NCI-H446 (cell line): Measurements from ENCODE around the gene GZF1.
"Not testable (repeated sequence)": the region's sequence is repeated elsewhere in the genome, so short reads cannot be mapped to it uniquely, and the experiment has no call there.

Experiments
- DNase-seq, 2 experiments: peaks; one replicate each; lab custom pipeline; 2025; lab: John Stamatoyannopoulos, UW

Gene GZF1

GRCh38 chr20:23346002-23346401 lies 16.0 kb upstream of the GZF1 start:
- no peak for DNase-seq

- no peak for DNase-seq
These were observed 14.2 kb upstream of the GZF1 start for GRCh38 chr20:23347791-23348190.

- DNase-seq, result not testable (repeated sequence)
These were observed 13.5 kb upstream of the GZF1 start for GRCh38 chr20:23348510-23348909.

DNA sequence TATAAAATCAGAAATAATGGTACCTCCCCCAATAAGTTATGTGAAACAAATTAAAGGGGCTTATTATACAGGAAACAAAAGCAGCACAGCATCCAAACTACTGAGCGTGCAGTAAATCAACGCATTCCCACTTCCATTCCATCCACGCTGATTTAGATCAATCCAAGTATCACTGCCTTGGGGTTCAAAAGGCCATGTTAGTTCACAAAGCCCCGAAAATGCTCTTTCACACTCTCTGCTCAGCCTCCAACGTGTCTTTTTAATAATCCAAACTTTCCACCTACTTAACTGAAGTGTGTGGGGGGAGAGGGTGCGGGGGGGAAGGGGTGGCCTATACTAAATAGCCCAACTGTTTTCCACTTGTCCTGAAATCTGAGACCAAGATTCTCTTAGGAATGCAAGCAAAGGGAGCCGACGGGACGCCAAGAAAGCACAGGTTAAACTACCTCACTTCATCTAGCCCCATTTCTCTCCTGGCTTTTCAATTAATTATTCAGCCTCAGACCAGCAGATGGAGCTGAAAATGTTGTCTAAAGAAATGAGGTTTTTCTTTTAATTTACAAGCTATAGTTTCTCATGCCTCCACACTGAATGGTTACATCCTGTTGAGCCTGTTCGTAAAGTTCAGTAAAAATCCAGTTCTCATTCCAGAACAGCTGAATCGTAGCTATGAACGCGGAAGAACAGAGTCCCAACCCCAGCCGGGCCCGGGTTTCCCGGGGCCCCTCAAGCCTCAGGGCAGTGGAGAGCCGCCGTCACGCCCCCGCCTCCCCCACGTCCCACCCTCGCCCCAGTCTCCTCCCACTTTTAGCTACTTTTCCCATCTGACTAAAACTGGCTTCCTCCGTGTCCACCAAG lies 12.4 kb upstream of the GZF1 start:
- peak in 1 of 2 experiments; percentile 73 for DNase-seq

- peak; percentile 94 to 99 for DNase-seq
These were observed 11.6 kb upstream of the GZF1 start, which contains the start of gene NXT1 for GRCh38 chr20:23350196-23350903. Gene NXT1 (plus strand): TSS chr20:23350791. CDS start chr20:23354042, 3,251 bp downstream.

- peak in 1 of 2 experiments; percentile 34 for DNase-seq
These were observed 10.8 kb upstream of the GZF1 start for GRCh38 chr20:23350904-23351838.

DNA sequence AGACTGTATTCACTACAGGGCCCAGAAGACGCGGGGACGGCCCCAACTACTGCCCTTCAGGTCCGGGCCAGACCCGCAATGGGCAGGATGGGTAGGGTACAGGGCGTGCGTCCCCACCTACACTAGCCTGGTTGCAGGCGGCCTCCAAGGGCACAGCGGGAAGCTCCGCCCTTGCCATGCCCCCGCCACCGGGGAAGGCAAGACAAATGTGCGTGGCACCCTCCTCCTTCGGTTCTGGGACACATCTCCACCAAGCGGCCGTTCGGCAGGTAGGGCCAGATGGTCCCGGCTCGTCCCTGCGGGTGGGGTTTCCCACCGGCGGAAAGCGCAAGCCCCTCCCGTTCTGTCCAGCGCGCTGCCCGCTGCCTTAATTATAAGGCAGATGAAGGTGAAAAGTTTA lies 5.8 kb upstream of the GZF1 start:
- no peak for DNase-seq

DNA sequence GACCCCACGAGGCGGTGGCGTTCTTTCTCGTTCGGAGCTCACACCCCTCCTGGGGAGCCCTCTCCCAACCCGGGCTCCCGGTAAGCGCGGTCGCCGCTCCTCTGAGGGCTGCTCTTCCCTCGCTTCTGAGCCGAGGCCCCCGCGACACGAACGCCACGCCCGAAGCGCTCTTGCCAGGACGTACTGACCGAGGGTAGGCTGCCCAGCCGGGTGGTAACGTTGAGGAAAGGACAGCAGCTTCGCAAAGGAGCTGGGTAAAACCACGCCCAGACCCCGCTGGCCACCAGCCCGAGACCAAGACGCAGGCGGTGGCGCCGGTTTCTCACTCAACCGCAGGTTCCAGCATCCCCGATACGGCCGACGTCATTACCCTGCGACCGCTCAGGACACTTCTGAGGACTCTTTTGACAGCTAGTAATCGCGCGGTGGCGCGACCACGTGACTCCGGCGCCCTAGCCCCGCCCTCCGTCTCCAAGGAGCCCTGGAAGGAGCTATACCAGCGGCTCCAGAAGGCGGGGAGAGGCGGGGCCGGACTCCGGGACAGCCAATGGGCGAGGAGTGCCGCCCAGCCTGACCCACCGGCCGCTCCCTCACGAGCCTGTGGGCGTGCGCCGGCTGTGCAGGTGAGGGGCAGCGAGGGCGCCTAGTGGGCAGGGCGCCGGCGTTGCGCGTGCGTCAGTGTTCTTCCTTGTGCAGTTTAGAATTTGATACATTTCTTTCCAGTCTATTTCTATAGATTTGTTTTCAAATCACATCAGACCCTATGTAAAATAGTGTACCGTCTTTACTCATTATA lies 4.0 kb upstream of the GZF1 start:
- peak; percentile 99 for DNase-seq

DNA sequence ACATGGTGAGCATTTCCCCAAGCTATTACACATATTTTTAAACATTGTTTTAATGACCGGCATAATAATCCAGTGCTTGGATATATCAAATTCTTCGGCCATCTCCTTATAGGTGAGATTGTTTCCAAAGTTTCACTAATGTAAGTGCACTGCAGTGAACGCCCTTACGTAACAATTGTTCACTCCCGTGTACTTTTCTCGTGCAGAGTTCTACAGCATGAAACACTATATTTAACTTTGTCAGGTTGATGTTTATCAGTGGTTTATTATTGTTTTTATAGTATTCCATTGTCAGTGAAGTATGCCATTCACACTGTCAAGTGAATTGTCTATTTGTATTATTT lies 3.4 kb upstream of the GZF1 start:
- no peak for DNase-seq

DNA sequence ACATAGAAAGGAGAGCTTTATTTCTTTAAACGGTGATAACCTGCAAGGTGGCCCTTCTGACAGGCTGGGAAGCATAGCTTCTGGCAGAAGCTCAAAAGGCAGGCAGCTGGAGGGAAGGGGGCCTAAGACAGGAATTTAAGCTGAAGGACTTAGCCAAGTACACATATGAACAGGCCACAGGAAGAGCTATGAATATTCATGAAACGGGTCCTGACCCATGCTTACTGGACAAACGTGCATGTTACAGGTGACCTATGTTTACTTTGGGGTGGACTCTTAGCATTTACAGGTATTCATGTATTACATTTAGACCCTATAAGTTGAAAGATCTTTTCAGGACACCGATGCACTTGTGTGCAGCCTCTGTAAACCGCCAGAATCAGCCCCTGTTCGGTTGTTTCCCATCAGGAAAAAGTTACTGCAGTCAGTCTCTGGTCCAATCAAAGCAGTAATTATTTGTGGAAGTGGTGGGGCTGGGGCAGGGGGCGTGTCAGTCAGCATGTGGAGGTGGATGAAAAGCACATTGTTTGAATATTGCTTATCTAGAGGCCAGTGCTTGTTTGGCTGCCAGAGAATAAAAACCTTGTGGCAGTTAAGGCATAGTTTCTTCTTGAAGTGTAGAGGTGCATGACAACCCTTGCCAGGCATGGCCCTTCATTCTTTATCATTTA lies 2.9 kb upstream of the GZF1 start:
- no peak for DNase-seq

DNA sequence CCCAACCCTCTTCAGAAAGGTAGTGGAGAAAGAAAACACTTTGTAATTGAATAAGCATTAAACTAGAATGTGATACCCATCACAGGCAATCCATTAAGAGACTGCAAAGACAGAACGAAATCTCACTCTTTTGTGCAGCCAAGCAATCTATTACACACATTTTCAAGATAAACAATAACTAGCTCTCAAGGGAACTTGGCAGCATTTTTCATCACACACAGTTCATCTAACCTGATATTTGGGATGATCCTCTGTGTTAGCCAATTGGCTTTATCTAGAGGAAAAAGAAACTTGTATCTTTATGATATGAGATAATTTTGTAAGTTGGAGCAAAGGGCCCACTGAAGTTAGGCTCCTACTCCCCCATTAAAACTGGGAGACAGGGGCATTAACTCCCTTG lies 1.5 kb upstream of the GZF1 start:
- DNase-seq, result no peak

GRCh38 chr20:23361119-23361475 lies 885 bp upstream of the GZF1 start:
- DNase-seq, result no peak

- DNase-seq, result peak in 1 of 2 experiments; percentile 46
These were observed 642 bp downstream of the GZF1 start for GRCh38 chr20:23362392-23363256.

GRCh38 chr20:23363257-23363649 lies 1.3 kb downstream of the GZF1 start:
- no peak for DNase-seq

GRCh38 chr20:23365390-23366165 lies 3.6 kb downstream of the GZF1 start:
- DNase-seq, result no peak

DNA sequence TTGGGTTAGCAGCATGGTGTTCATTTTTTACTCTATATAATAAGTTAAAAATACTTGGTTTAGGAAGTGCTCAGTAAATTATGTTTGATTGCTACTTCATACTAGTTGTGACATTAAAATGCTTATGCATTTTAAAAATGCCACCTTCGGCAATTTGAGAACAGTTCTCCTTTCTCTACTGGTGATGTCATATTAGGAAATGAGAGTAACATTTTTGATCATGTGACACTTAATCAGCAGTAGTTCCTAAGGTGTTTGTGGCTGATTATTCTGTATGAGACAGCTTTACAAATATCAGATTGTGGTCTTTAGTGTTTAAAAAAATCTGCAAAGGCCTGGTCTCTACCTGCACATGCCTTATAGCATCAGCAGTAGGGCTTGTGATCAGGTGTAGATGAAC lies 4.4 kb downstream of the GZF1 start:
- DNase-seq, result no peak

GRCh38 chr20:23367770-23368169 lies 5.8 kb downstream of the GZF1 start:
- no peak for DNase-seq

DNA sequence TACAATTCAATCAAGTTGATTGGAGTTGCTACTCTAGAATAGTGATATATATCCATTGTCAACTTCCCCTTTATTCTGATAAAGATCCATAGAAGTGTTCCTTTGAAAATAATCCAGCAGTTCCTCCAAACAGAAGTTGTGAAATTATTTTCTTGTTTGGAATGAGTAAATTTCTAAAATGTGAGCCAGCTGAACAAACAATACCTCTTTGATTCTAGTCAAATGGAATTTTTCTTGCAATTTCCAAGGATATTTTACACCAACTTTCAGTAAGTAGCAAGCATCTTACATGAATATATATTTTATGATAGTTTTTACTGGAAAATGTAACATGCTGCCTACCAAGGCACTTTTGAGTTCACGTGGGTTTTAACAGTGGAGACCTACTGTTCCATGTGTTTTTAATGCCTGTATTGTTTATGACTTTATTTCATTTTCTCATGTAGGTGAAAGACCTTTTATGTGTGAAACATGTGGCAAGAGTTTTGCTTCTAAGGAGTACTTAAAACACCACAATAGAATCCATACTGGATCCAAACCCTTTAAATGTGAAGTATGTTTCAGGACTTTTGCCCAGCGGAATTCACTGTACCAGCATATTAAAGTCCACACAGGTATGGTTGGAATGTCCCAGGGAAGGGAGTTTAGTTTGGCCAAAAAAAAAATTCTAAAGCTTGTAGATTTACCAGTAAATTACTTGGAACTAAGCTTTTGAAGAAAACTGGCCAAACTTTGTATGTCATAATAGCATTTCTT lies 6.5 kb downstream of the GZF1 start:
- no peak for DNase-seq
